A549 (cell line): ENCODE measurements around the gene BPIFB2. TPM values are rescaled to one million over a fixed set of nuclear protein-coding genes. Genes with fewer than 3 reads are reported as not detected.
A peak's percentile ranks its signal among the peaks of the same experiment; 100 is the strongest.
"Not testable (repeated sequence)": the region's sequence is repeated elsewhere in the genome, so short reads cannot be mapped to it uniquely, and the experiment has no call there.

ENCODE experiments used
- ATAC-seq, 2 experiments: fragments of 200-7000 bp in 1 of 2; fragments of >200 bp in 1 of 2; cut with Nextera tagmentation in 1 of 2; cut with Tn5 transposase in 1 of 2; 3 replicates each; pipeline versions ENCODE4 v1.8.0 to v1.9.1; 2018 to 2020; ENCODE audit warnings: mild to moderate bottlenecking in 1 of 2, moderate library complexity in 1 of 2
- CTCF ChIA-PET: fragments of 300-600 bp; sonication (Branson Sonifier 250); formaldehyde crosslinking; extraction: SDS; loops from one replicate; lab custom pipeline; 2021; ENCODE audit warnings: antibody characterized with exemption, inconsistent platforms; lab: Yijun Ruan, JAX
- POLR2A ChIA-PET: fragments of 350-600 bp; formaldehyde crosslinking; extraction: SDS; loops from one replicate; lab custom pipeline; 2021; ENCODE audit warnings: antibody characterized with exemption, inconsistent platforms; lab: Yijun Ruan, JAX
- DNase-seq, 2 experiments: peaks; one replicate each; pipeline versions ENCODE4 v3.0.0 to v3.0.0-alpha.2; 2011 to 2016; ENCODE audit warnings: low read depth in 1 of 2, low spot score in 1 of 2
- FAIRE-seq: peaks from 2 replicates; lab custom pipeline; 2011; peaks lifted over from hg19 to GRCh38; lab: Jason Lieb, UNC
- H3K27ac ChIP-seq, 2 experiments: fragments of >200 bp; sonication (Bioruptor Twin); formaldehyde crosslinking; 3 replicates each; pipeline ENCODE4 v1.5.1; 2016 to 2017
- H3K4me1 ChIP-seq: fragments of >200 bp; sonication (Bioruptor Twin); formaldehyde crosslinking; 3 replicates; pipeline ENCODE4 v1.6.1; 2016
- H3K4me2 ChIP-seq: fragments of >200 bp; sonication (Bioruptor Twin); formaldehyde crosslinking; 3 replicates; pipeline ENCODE4 v1.6.1; 2016
- H3K4me3 ChIP-seq: fragments of >200 bp; sonication (Bioruptor Twin); formaldehyde crosslinking; 3 replicates; pipeline ENCODE4 v1.5.1; 2016
- H3K9me3 ChIP-seq: fragments of >200 bp; sonication (Bioruptor Twin); formaldehyde crosslinking; 3 replicates; pipeline ENCODE4 v1.6.1; 2016
- BHLHE40 ChIP-seq: IDR thresholded peaks from 2 replicates; pipeline ENCODE4 v1.6.1; 2012; ENCODE audit warnings: low read depth, low read length, inconsistent platforms
- CBX2 ChIP-seq: fragments of 200-600 bp; sonication (generic); IDR thresholded peaks from 2 replicates; pipeline ENCODE4 v1.6.1; 2016; ENCODE audit warnings: low read depth, mild to moderate bottlenecking, borderline replicate concordance
- ESRRA ChIP-seq: fragments of 150-350 bp; IDR thresholded peaks from 2 replicates; pipeline ENCODE4 v1.6.1; 2014; ENCODE audit warnings: mild to moderate bottlenecking, low read length, borderline replicate concordance
- FOXS1 ChIP-seq: fragments of 250-450 bp; sonication (Bioruptor Pico); IDR thresholded peaks from 2 replicates; pipeline ENCODE4 v1.5.0; 2020; ENCODE audit warnings: mild to moderate bottlenecking, moderate library complexity
- GATA3 ChIP-seq: IDR thresholded peaks from 2 replicates; pipeline ENCODE4 v1.6.1; 2012; ENCODE audit warnings: borderline replicate concordance
- HDAC2 ChIP-seq: fragments of 200-600 bp; sonication (generic); IDR thresholded peaks from 2 replicates; pipeline ENCODE4 v1.6.1; 2016
- KDM5A ChIP-seq: fragments of 200-600 bp; sonication (generic); IDR thresholded peaks from 2 replicates; pipeline ENCODE4 v1.6.1; 2016; ENCODE audit warnings: antibody characterized with exemption, mild to moderate bottlenecking
- MAZ ChIP-seq: fragments of 150-350 bp; IDR thresholded peaks from 2 replicates; pipeline ENCODE4 v1.6.1; 2014; ENCODE audit warnings: antibody characterized with exemption, low read depth, low read length, borderline replicate concordance
- PBX3 ChIP-seq: IDR thresholded peaks from 2 replicates; pipeline ENCODE4 v1.6.1; 2012
- SREBF2 ChIP-seq: fragments of 450-650 bp; IDR thresholded peaks from 2 replicates; pipeline ENCODE4 v1.6.1; 2014; ENCODE audit warnings: mild to moderate bottlenecking, moderate library complexity
- ZC3H11A ChIP-seq: fragments of 450-650 bp; IDR thresholded peaks from 2 replicates; pipeline ENCODE4 v1.6.1; 2014; ENCODE audit warnings: antibody characterized with exemption, mild to moderate bottlenecking
- WGBS: methylation state at CpG from one replicate; pipeline ENCODE4 v1.1.6; 2017; ENCODE audit errors: missing lambda C conversion rate; 5-methylcytosine and 5-hydroxymethylcytosine counted together
- polyA plus RNA-seq, 4 experiments: library from polyadenylated mRNA; depleted of rRNA in 3 of 4; stranded (reverse); fragments of >200 nt; fragmentation: RNase III in 1 of 4; extraction: RNeasy Plus Mini Kit Qiagen cat#74134 plus additional on column Dnase treatment in 1 of 4; gene quantifications; 2 replicates in 3 of 4; 3 replicates in 1 of 4; pipeline ENCODE4 v1.2.3, GENCODE V29; 2011 to 2017

The BPIFB2 gene
- polyA plus RNA-seq, 2 of the 4 experiments (the other 2 are of a cell fraction): not detected

GRCh38 chr20:32972181-32973076 lies 35.1 kb upstream of the BPIFB2 start:
- no peak for TF ChIP-seq PBX3
- TF ChIP-seq SREBF2: no peak
- TF ChIP-seq CBX2: no peak
- H3K27ac ChIP-seq: 0 out of 6 replicates have a peak overlapping the region, but pooled peaks of 1 of the 2 experiments have one; percentile 42
- FAIRE-seq (no peak), DNase-seq (no peak), ATAC-seq (no peak)
- no peaks in the 10 kb centered on the region for H3K9me3 ChIP-seq
- no peak overlapping the region for H3K4me2 ChIP-seq
- H3K4me1 ChIP-seq: 0 out of 3 replicates have a peak, but pooled peaks cover 4% of the 10 kb centered on the region
- H3K4me3 ChIP-seq: no peak overlapping the region
- POLR2A ChIA-PET: no interaction called here
- WGBS: 69% methylated on average over 11 of the region's 13 CpGs
- CTCF ChIA-PET: interaction anchor here (0.8 to 1.1 kb wide), 2 partner anchors 9 to 70 kb away, joined by 3 read pairs; no protein-coding TSS in a partner anchor

GRCh38 chr20:32973077-32973717 lies 34.3 kb upstream of the BPIFB2 start:
- DNase-seq (no peak), ATAC-seq (no peak), FAIRE-seq (no peak)
- H3K27ac ChIP-seq: no peak overlapping the region
- TF ChIP-seq FOXS1 (CRISPR knock-in tag) (no peak), ZC3H11A (no peak), KDM5A (no peak), GATA3 (no peak), HDAC2 (no peak), BHLHE40 (no peak), ESRRA (no peak), MAZ (no peak)
- H3K4me1 ChIP-seq: 0 out of 3 replicates have a peak, but pooled peaks cover 4% of the 10 kb centered on the region
- no peaks in the 10 kb centered on the region for H3K9me3 ChIP-seq
- ChIA-PET POLR2A (no interaction called here), CTCF (interaction anchor here (0.6 to 1.2 kb wide), 3 partner anchors 10 to 295 kb away, joined by 3 read pairs; no protein-coding TSS in a partner anchor)
- 70% methylated on average over 10 of the region's 10 CpGs for WGBS
- no peak overlapping the region for H3K4me2 ChIP-seq
- H3K4me3 ChIP-seq: no peak overlapping the region

GRCh38 chr20:32974204-32975064 lies 33.1 kb upstream of the BPIFB2 start:
- POLR2A ChIA-PET, ATAC-seq, DNase-seq, H3K4me2 ChIP-seq, H3K4me1 ChIP-seq, H3K4me3 ChIP-seq, H3K9me3 ChIP-seq, FAIRE-seq: not testable (repeated sequence)
- H3K27ac ChIP-seq: 0 out of 6 replicates have a peak overlapping the region, but pooled peaks of 1 of the 2 experiments have one; percentile 12
- CTCF ChIA-PET: interaction anchor here (1.2 kb wide), 1 partner anchor 10 kb away, joined by 3 read pairs; no protein-coding TSS in a partner anchor
- 70% methylated on average over 9 of the region's 9 CpGs for WGBS

- ATAC-seq, POLR2A ChIA-PET, DNase-seq, H3K4me2 ChIP-seq, H3K4me3 ChIP-seq, FAIRE-seq, H3K9me3 ChIP-seq, H3K4me1 ChIP-seq, H3K27ac ChIP-seq: not testable (repeated sequence)
- WGBS: 84% methylated on average over 4 of the region's 4 CpGs
- CTCF ChIA-PET: interaction anchor here (1.5 kb wide), 1 partner anchor 30 kb away, joined by 4 read pairs; no protein-coding TSS in a partner anchor
Measured at GRCh38 chr20:32975121-32975520, 32.4 kb upstream of the BPIFB2 start.
